Central memory CD8-positive, alpha-beta T cell (primary cell): ENCODE measurements around the gene TMEFF2.

Experiments used
- ATAC-seq: fragments of 150-1000 bp; cut with Tn5 transposase; replicated peaks from 2 replicates; pipeline ENCODE4 v1.10.0; 2022; ENCODE audit warnings: mild to moderate bottlenecking, moderate FRiP score, moderate number of reproducible peaks; ENCODE audit not compliant: poor library complexity, severe bottlenecking; ENCODE audit errors: extremely low read depth
- DNase-seq, 2 donors: peaks; one replicate each; pipeline ENCODE4 v3.0.0; 2021; ENCODE audit warnings: low spot score in 2 of 2
- H3K27ac Mint-ChIP-seq: one replicate; pipeline ENCODE4 v1.8.0; 2022; ENCODE audit warnings: low read depth, mild to moderate bottlenecking, moderate library complexity, mixed read lengths
- H3K27me3 Mint-ChIP-seq: one replicate; pipeline ENCODE4 v1.8.0; 2022; ENCODE audit warnings: mixed read lengths
- H3K36me3 Mint-ChIP-seq: one replicate; pipeline ENCODE4 v1.8.0; 2022; ENCODE audit warnings: mild to moderate bottlenecking, moderate library complexity, mixed read lengths; ENCODE audit not compliant: insufficient read depth
- H3K4me1 Mint-ChIP-seq: one replicate; pipeline ENCODE4 v1.8.0; 2022; ENCODE audit warnings: mixed read lengths
- H3K4me3 Mint-ChIP-seq: one replicate; pipeline ENCODE4 v1.8.0; 2022; ENCODE audit warnings: mild to moderate bottlenecking, moderate library complexity, mixed read lengths
- H3K9me3 Mint-ChIP-seq: one replicate; pipeline ENCODE4 v1.8.0; 2022; ENCODE audit warnings: mixed read lengths

Gene TMEFF2

DNA sequence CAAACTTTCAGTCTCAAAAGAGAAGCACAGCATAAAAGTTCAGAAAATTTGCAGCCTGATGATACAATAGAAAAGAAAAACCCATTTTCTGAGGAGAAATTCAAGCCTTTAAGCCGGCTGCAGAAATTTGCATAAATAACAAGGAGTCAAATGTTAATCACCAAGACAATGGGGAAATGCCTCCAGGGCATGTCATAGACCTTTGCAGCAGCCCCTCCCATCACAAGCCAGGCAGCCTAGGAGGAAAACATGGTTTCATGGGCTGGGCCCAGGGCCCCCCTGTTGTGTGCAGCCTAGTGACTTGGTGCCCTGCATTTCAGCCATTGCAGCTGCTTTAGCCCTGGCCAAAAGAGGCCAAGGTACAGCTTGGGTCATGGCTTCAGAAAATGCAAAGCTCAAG, 293.7 kb downstream of the TMEFF2 start:
- no peaks in the 10 kb centered on the region for H3K9me3 Mint-ChIP-seq
- peaks cover 26% of the 10 kb centered on the region for H3K27me3 Mint-ChIP-seq
- no peaks in the 10 kb centered on the region for H3K36me3 Mint-ChIP-seq
- no peak overlapping the region for H3K27ac Mint-ChIP-seq
- DNase-seq (no peak), ATAC-seq (no peak)
- H3K4me1 Mint-ChIP-seq = no peaks in the 10 kb centered on the region
- no peak overlapping the region for H3K4me3 Mint-ChIP-seq

DNA sequence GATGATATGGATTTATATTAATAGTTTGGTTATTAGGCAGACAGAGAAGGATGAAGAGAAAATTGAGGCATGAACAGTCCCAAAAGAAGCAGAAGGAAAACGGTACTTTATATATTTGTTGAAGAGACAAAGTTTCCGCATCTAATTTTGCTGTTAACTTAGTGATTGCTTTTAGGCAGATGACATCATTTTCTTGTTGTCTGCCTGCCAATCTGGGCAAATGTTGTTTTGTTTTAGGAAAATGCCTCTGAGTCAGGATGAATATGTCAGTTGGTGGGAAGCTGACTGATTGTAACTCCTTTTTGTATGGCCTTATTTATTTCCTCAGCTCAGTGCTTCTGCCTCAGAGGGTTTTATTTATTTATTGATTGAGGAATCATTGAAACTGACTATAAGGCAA, 295.3 kb downstream of the TMEFF2 start:
- Mint-ChIP-seq H3K9me3 (no peaks in the 10 kb centered on the region), H3K27ac (no peak overlapping the region), H3K4me3 (no peak overlapping the region), H3K4me1 (no peaks in the 10 kb centered on the region), H3K36me3 (no peaks in the 10 kb centered on the region), H3K27me3 (peaks cover 26% of the 10 kb centered on the region)
- DNase-seq (no peak), ATAC-seq (no peak)
